KMS-11 (cell line): Measurements from ENCODE around the gene PSMD7.

Experiments used
- H2AFZ ChIP-seq: fragments of 200-600 bp; sonication (generic); 2 replicates; pipeline ENCODE4 v1.6.1; 2016; ENCODE audit warnings: antibody characterized with exemption, mixed run types, low read depth
- H3K27ac ChIP-seq: fragments of 200-600 bp; sonication (generic); 2 replicates; pipeline ENCODE4 v1.6.1; 2016; ENCODE audit warnings: mild to moderate bottlenecking, mixed run types
- H3K27me3 ChIP-seq: fragments of 200-600 bp; sonication (generic); 2 replicates; pipeline ENCODE4 v1.6.1; 2017; ENCODE audit warnings: mild to moderate bottlenecking, low read depth, mixed run types, moderate library complexity; ENCODE audit not compliant: insufficient read depth
- H3K36me3 ChIP-seq: fragments of 200-600 bp; sonication (generic); 2 replicates; pipeline ENCODE4 v1.6.1; 2017; ENCODE audit warnings: mild to moderate bottlenecking, mixed run types; ENCODE audit not compliant: insufficient read depth
- H3K4me1 ChIP-seq: fragments of 200-600 bp; sonication (generic); 2 replicates; pipeline ENCODE4 v1.6.1; 2016; ENCODE audit warnings: mild to moderate bottlenecking, low read depth, mixed run types; ENCODE audit not compliant: poor library complexity, severe bottlenecking
- H3K4me2 ChIP-seq: fragments of 200-600 bp; sonication (generic); 2 replicates; pipeline ENCODE4 v1.7.0; 2016; ENCODE audit warnings: mild to moderate bottlenecking, mixed run types
- H3K4me3 ChIP-seq: fragments of 200-600 bp; sonication (generic); IDR thresholded peaks from 2 replicates; pipeline ENCODE4 v1.6.1; 2017; ENCODE audit warnings: low read depth, low read length, mixed read lengths; ENCODE audit not compliant: insufficient read depth
- H3K79me2 ChIP-seq: fragments of 200-600 bp; sonication (generic); 2 replicates; pipeline ENCODE4 v1.6.1; 2016; ENCODE audit warnings: low read depth, mixed run types; ENCODE audit not compliant: insufficient read depth
- H3K9ac ChIP-seq: fragments of 200-600 bp; sonication (generic); 2 replicates; pipeline ENCODE4 v1.6.1; 2016; ENCODE audit warnings: mild to moderate bottlenecking, mixed run types
- H4K20me1 ChIP-seq: fragments of 200-600 bp; sonication (generic); 2 replicates; pipeline ENCODE4 v1.6.1; 2016; ENCODE audit warnings: mild to moderate bottlenecking, mixed run types; ENCODE audit not compliant: insufficient read depth
- TF ChIP-seq, protein P1 (sequence below): fragments of 200-600 bp; sonication (generic); conservative IDR thresholded peaks from 2 replicates; pipeline ENCODE4 v1.6.1; 2017; ENCODE audit warnings: low read depth, mild to moderate bottlenecking, antibody characterized with exemption, low read length, moderate library complexity, mixed read lengths

Gene PSMD7

DNA sequence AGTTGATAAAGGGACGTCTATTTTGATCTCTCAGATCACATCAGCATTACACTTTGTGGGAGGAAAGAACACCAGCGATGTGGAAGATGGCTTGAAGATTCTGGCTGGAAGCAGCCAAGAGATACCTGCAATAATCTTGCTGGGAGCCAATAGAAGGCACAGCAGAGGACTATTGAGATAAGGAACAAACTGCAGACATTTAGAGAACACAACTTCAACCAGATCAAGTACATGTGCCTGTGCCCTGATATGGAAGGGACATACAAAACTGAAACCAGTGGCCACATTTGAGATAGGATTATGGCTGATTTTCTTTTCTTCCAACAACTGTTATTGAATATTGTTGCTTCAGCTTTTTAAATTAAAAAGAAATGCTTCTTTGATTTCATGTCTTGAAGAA lies 18.6 kb upstream of the PSMD7 start:
- TF ChIP-seq, protein P1, sequence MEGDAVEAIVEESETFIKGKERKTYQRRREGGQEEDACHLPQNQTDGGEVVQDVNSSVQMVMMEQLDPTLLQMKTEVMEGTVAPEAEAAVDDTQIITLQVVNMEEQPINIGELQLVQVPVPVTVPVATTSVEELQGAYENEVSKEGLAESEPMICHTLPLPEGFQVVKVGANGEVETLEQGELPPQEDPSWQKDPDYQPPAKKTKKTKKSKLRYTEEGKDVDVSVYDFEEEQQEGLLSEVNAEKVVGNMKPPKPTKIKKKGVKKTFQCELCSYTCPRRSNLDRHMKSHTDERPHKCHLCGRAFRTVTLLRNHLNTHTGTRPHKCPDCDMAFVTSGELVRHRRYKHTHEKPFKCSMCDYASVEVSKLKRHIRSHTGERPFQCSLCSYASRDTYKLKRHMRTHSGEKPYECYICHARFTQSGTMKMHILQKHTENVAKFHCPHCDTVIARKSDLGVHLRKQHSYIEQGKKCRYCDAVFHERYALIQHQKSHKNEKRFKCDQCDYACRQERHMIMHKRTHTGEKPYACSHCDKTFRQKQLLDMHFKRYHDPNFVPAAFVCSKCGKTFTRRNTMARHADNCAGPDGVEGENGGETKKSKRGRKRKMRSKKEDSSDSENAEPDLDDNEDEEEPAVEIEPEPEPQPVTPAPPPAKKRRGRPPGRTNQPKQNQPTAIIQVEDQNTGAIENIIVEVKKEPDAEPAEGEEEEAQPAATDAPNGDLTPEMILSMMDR: no peak
- H3K4me1 ChIP-seq: no peaks in the 10 kb centered on the region
- no peaks in the 10 kb centered on the region for H3K36me3 ChIP-seq
- no peak overlapping the region for H3K4me2 ChIP-seq
- H3K27me3 ChIP-seq: no peaks in the 10 kb centered on the region
- no peak overlapping the region for H2AFZ ChIP-seq
- no peak overlapping the region for H3K27ac ChIP-seq
- no peak overlapping the region for H3K4me3 ChIP-seq
- no peaks in the 10 kb centered on the region for H3K79me2 ChIP-seq
- no peak overlapping the region for H3K9ac ChIP-seq
- H4K20me1 ChIP-seq: no peaks in the 10 kb centered on the region

DNA sequence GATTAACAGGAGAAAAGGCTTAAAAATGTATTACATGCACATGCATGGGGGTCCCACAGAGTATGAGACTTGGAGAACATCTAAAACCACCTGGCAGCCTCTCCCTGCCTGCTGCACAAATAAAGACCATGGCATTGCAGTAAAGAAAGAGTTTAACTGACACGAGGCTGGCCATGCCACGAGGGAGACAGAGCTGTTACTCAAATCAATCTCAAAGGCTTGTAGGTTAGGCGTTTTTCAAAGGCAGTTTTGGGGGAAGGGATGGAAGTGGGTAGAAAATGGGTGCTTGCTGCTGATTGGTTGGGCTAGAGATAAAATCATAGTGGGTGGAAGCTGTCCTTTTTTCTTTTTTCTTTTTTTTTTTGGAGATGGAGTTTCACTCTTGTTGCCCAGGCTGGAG lies 17.3 kb upstream of the PSMD7 start:
- no peaks in the 10 kb centered on the region for H4K20me1 ChIP-seq
- no peaks in the 10 kb centered on the region for H3K36me3 ChIP-seq
- no peaks in the 10 kb centered on the region for H3K4me1 ChIP-seq
- H3K4me3 ChIP-seq: no peak overlapping the region
- H3K27ac ChIP-seq: no peak overlapping the region
- H3K9ac ChIP-seq: no peak overlapping the region
- no peak overlapping the region for H3K4me2 ChIP-seq
- no peak overlapping the region for H2AFZ ChIP-seq
- H3K27me3 ChIP-seq: no peaks in the 10 kb centered on the region
- TF ChIP-seq, protein P1: no peak
- no peaks in the 10 kb centered on the region for H3K79me2 ChIP-seq

DNA sequence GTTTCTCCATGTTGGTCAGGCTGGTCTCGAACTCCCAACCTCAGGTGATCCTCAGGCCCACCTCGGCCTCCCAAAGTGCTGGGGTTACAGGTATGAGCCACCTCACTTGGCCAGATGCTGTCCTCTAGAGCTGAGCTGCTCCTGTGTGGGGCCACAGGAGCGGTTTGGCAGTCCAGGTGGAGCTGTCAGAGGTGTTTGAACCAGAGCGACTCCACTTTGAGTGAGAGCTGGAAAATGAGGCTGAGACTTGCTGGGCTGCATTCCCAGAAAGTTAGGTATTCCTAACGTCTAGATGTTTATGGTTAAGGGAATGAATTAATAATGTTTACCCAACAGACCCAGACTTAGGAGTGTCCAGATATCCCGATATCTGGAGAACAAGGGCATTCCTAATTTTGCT lies 16.8 kb upstream of the PSMD7 start:
- H3K4me1 ChIP-seq: no peaks in the 10 kb centered on the region
- no peak overlapping the region for H3K9ac ChIP-seq
- H3K27ac ChIP-seq: no peak overlapping the region
- H4K20me1 ChIP-seq: no peaks in the 10 kb centered on the region
- no peaks in the 10 kb centered on the region for H3K36me3 ChIP-seq
- no peak overlapping the region for H3K4me2 ChIP-seq
- no peaks in the 10 kb centered on the region for H3K27me3 ChIP-seq
- no peak overlapping the region for H2AFZ ChIP-seq
- TF ChIP-seq, protein P1: no peak
- H3K4me3 ChIP-seq: no peak overlapping the region
- no peaks in the 10 kb centered on the region for H3K79me2 ChIP-seq

DNA sequence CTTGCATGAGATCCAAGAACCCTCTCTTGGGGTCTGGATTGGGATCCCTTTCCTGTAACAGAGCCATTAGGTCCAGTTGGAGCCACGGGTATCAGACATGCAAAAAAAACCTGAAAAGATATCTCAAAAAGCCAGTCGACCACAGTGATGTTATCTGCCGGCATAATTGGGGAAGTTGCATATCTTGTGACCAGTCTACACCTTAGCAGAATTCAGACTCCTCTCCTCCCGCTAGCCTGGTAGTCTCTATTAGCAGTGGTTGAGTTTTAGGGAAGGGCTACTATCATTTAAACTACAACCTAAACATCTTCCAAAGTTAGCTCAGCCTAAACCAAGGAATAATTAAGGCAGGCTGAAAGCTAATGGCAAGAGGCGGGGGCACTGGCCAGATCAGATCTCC lies 16.2 kb upstream of the PSMD7 start:
- no peaks in the 10 kb centered on the region for H3K27me3 ChIP-seq
- H3K4me1 ChIP-seq: no peaks in the 10 kb centered on the region
- no peak overlapping the region for H2AFZ ChIP-seq
- H4K20me1 ChIP-seq: no peaks in the 10 kb centered on the region
- no peak overlapping the region for H3K9ac ChIP-seq
- H3K27ac ChIP-seq: no peak overlapping the region
- H3K4me2 ChIP-seq: no peak overlapping the region
- no peaks in the 10 kb centered on the region for H3K79me2 ChIP-seq
- TF ChIP-seq, protein P1: no peak
- H3K4me3 ChIP-seq: no peak overlapping the region
- no peaks in the 10 kb centered on the region for H3K36me3 ChIP-seq

DNA sequence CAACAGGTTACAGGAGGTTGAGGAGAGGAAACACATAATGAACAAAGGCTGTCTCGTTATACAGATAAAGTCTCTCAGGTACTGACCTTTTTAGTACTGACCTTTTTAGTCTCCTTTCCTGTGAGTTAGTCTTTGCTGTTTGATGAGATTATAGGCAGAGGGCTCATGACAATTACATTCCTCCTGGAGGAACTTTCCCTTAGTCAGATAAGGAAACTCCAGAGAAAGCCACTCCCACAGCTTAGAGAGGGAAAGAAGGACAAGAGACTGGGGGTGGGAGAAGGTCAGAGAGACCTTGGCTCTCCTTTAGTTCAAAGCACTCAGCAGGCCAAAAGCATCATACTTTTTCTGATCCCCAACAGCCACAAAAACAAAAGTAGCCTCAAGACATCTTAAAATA lies 15.3 kb upstream of the PSMD7 start:
- no peaks in the 10 kb centered on the region for H4K20me1 ChIP-seq
- no peaks in the 10 kb centered on the region for H3K36me3 ChIP-seq
- H3K27me3 ChIP-seq: no peaks in the 10 kb centered on the region
- TF ChIP-seq, protein P1: no peak
- no peaks in the 10 kb centered on the region for H3K4me1 ChIP-seq
- no peak overlapping the region for H3K4me2 ChIP-seq
- H3K27ac ChIP-seq: no peak overlapping the region
- no peak overlapping the region for H2AFZ ChIP-seq
- no peaks in the 10 kb centered on the region for H3K79me2 ChIP-seq
- H3K9ac ChIP-seq: no peak overlapping the region
- H3K4me3 ChIP-seq: no peak overlapping the region
